Posterior vena cava (tissue), 2 donors: ENCODE data around the gene ZNF528. TPM values are rescaled to one million over a fixed set of nuclear protein-coding genes. Genes with fewer than 3 reads are reported as not detected.

Source experiments
- total RNA-seq, 2 donors: library from RNA; stranded (reverse); fragmentation: NEBNext Ultra II Directional; extraction: Animal tissue kit (Norgen Biotek cat#: 25700); gene quantifications; one replicate each; pipeline ENCODE4 v1.2.1, GENCODE V29; 2021
- donor health status: DM: yes; HTN: yes; CAD: no.
- donor health status: DM: yes; HTN: yes; CAD: no.

ZNF528 gene
- total RNA-seq, 2 donors from 2014 or later, result 15.9 to 24.8 TPM

Other genes with a start within 250 kb of the ZNF528 start
- 10 to 100 TPM; 12.0 to 14.4 TPM for gene ZNF836, start 226.2 kb upstream of the ZNF528 start, total RNA-seq
- gene PPP2R1A, start 207.8 kb upstream of the ZNF528 start, total RNA-seq, result 100 to 1,000 TPM; 164 to 207 TPM
- gene ZNF766, start 128.3 kb upstream of the ZNF528 start, total RNA-seq, result 10 to 100 TPM; 11.5 to 15.6 TPM
- gene ZNF480, start 100.7 kb upstream of the ZNF528 start, total RNA-seq, result 10 to 100 TPM; 10.9 to 12.4 TPM
- gene ZNF610, start 61.6 kb upstream of the ZNF528 start, total RNA-seq, result 1 to 10 TPM in 1 of 2 donors, under 1 TPM in 1; 0.76 to 1.1 TPM
- 10 to 100 TPM; 20.3 to 29.1 TPM for gene ZNF880, start 27.9 kb upstream of the ZNF528 start, total RNA-seq
- under 1 TPM in 1 of 2 donors, not detected in 1; 0.14 TPM for gene ZNF534, start 31.3 kb downstream of the ZNF528 start, total RNA-seq
- 1 to 10 TPM; 3.1 to 3.7 TPM for gene ZNF578, start 55.7 kb downstream of the ZNF528 start, total RNA-seq
- 10 to 100 TPM; 17.4 to 17.8 TPM for gene ZNF808, start 129.8 kb downstream of the ZNF528 start, total RNA-seq
- gene ZNF701, start 172.4 kb downstream of the ZNF528 start, total RNA-seq, result 10 to 100 TPM; 11.3 to 16.0 TPM
- 10 to 100 TPM; 40.2 to 44.6 TPM for gene ZNF83, start 240.5 kb downstream of the ZNF528 start, total RNA-seq